ENCODE measurements around the gene TENT5A.
"Not testable (repeated sequence)": the region's sequence is repeated elsewhere in the genome, so short reads cannot be mapped to it uniquely, and the experiment has no call there.

The TENT5A gene

DNA sequence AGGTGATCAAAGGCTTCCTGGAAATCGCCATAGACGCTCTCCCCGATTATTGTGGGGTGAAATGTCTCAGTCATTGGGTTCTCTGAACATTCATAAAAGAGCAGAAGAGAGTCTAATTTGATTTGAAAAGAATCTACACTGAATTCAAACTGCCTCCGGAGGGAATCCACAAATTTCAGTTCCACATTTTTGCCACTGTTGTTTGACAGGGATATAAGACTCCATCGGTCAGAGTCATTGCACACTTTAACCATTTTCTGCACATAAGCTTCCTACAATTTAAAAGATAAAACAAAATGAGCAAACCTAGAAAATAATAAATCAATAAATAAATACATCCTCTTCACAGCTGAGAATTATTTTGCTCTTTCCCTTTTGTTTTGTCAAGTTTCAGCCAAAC, 2.3 kb downstream of the TENT5A start:
- DNase-seq (ENCODE audit: low read depth) = no peak

DNA sequence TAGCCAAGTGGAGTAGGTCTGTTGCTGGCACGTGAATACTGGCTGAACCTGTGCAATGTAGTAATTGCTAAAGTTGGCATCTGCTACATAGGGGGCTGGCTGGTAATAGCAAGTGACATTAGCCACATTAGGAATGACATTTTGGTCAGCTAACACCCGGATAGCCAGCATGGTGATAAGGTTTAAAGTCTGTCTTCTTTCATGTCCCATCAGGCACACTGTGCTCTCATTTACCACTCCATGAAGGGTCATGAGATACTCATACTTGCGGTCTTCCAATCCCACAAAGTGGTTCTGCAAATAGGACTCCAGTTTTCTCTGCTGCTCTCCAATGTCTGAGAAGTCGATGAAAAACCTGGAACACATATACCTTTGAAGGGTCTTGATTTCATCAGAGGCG, 2.8 kb downstream of the TENT5A start:
- no peak for DNase-seq (ENCODE audit: low read depth)

DNA sequence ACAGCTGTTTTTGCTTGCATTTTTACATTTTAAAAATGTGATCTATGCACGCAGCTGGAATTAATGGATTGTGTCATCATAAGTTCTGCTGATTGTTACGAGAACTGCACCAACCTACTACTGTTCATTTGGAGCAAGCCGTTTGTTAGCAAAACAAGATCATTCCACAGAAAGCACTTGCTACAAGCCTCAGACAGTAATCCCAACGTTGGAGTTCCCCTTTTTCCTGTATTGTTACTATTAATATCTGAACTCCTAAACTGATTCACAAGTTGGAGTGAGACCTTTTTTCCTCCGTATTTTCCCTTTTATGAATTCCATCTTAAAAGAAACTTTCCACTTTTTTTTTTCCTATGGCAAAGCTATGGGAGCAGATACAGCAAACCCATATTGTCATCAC, 3.5 kb downstream of the TENT5A start:
- no peak for DNase-seq (ENCODE audit: low read depth)

DNA sequence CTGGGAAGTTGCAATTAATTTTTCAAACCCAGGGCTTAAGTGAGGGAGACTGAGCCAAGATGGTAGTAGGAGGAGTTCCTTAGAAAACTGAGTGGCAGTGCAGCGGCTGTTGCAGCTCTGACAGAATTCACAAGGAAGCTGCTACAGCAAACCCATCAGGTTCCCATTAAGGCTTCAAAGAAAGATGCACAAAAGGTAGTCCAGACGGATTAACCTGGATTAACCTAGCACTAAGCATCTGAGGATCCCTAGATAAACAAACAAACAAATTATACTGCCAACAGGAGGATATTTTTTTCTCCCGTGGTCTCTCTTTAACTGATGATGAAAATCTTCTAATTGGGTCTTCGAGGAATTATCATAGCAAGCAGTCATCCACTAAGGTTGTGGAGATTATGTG, 5.2 kb downstream of the TENT5A start:
- DNase-seq (ENCODE audit: low read depth) = no peak

DNA sequence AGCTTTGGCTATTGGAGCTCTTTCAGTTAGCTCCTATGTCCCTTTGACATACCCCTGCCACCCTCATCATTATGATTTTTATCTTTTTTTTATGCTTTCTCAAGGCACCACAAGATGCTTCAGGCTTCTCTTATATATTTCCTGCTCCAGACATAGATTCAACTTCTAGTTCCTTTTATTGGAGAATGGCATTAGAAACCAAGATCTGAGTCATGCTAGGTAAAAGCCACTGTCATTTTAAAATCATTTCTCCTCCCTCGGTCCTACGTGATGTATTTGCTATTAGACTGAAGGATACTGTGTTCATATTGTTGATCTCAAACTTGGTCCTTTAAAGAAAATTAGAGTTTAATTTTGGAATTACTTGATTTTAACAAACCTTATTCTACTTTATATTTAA, 8.3 kb downstream of the TENT5A start:
- DNase-seq (ENCODE audit: low read depth) = no peak

DNA sequence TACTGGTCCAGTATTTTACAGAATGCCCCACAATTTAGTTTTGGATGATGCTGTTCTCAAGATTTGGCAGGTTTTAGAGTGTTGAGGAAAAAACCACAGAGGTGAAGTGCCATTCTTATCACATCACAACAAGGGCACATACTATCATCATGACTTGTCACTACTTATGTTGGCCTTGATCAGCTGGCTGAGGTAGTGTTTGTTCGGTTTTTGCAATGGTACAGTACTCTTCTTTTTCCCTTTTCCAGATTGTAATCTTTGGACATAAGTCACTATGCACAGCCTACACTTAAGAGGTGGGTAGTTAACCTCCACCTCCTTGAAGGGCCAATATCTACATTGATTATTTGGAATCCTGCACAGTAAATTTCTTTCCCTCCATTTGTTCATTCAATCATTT, 8.8 kb downstream of the TENT5A start:
- no peak for DNase-seq (ENCODE audit: low read depth)

DNA sequence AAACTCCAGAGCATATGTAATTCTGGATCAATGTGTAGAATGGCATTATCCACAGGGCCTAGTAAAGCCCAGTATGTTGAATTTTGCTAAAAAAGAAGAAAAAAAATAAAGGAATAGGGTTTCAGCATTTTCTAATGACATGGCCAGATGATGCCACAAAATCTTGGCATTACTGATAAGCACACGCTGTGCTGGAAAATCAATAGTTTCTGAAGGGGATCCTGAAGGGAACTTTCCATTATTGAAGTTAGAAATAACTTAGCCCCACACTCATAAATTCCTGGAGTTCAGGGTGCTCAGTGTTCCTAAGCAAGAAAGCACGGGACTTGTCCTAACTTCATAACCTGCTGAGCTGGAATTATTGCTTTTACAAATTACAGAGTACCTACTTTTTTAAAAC, 10.8 kb downstream of the TENT5A start:
- no peak for DNase-seq (ENCODE audit: low read depth)

DNA sequence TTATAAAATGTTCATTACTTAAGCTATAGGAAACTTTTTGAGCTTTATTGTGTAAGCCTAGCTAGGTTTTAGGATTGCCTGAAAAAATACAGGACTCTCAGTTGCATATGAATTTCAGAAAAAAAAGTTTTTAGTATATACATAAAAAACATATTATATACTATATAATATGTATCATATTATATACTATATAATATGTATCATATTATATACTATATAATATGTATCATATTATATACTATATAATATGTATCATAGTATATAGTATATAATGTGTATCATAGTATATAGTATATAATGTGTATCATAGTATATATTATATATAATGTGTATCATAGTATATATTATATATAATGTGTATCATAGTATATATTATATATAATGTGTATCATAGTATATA, 11.9 kb downstream of the TENT5A start:
- DNase-seq (ENCODE audit: low read depth) = not testable (repeated sequence)

DNA sequence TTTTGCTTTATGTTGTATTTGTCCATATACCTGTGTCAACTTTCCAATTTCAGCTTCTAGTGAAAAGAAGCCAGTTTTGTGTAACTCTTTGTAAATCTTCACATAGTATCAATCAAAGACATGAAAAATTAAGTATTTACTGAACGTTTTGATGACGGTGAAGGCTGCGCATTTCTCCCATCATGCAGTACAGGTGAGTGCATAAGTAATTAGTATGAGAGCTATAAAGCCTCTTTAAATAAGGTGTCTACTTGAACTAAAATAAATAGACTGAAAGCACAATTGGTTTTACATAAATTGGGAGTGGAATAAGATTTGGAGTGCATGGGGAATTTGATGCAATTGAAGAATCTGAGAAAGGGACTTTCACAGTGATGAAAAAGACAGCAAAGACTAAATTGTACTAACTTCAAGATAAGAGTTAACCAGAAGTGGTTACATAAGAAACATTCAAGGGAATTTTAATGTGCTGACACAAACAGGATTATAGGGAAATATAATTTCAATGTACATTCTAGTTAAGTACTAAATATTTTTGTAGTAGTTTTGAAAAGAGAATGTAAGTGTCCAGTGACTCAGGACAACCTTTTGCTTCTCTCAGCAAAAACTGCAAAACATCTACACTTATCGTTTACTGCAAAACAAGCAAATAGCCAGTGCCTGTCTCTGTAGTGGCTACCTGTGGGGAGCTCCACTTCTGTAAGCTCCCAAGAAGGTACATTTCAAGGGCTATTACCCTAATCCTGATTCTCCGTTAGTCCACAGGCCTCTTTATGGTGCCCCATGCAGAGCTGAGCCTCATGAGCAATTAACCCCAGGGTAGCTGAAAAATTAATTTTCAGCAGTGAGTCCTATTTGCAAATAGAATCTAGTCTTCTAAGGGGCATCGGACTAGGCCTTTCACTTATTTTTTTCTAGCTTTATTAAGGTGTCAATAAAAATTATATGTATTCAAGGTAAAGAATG, 13.0 kb downstream of the TENT5A start:
- no peak for DNase-seq (ENCODE audit: low read depth)

DNA sequence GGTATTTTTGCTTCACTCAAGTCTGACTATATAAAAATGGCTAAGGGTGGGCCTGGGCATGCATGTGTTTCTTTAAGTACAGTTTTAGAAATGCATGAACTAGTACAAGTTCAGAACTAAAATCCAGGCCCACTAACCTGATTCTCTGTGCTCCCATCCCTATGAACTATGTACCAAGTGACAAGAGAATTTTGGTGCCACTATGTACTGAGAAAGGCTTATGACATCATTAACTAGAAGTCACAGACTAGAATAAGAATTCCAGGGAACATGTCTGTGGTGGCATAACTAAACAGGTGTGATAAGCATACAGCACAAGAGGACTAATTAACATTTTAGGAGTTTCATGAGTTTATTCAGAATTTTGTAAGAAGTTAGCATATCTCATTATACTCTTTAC, 16.1 kb downstream of the TENT5A start:
- DNase-seq (ENCODE audit: low read depth) = no peak

DNA sequence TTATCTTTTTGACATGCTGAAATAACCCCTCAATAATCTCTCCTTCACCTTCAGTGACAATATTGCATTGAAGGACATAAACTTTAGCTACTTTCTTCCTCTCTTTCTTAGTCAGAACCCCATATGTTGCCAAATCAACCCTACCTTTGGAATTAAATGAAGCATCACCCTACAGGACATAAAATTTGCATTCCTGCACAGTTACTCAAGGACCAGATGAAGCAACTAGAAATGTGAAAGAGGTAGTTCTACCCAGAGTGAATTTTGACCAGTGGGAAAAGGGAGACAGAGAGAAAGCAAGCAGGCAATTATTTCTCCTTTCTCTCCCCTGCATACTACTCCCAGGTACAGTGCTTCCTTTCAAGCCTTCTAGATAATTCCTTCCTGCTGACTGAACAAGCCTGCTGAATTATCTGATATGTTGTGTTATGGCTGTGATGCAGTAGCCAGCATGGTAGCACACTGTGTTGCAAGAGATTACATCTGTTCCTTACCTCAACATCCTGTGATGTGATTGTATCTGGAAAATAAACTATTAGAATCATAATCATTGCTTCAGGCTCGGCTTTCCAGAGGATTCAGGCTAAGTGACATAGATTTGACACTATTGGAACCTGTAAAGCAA, 16.6 kb downstream of the TENT5A start:
- no peak for DNase-seq (ENCODE audit: low read depth)

DNA sequence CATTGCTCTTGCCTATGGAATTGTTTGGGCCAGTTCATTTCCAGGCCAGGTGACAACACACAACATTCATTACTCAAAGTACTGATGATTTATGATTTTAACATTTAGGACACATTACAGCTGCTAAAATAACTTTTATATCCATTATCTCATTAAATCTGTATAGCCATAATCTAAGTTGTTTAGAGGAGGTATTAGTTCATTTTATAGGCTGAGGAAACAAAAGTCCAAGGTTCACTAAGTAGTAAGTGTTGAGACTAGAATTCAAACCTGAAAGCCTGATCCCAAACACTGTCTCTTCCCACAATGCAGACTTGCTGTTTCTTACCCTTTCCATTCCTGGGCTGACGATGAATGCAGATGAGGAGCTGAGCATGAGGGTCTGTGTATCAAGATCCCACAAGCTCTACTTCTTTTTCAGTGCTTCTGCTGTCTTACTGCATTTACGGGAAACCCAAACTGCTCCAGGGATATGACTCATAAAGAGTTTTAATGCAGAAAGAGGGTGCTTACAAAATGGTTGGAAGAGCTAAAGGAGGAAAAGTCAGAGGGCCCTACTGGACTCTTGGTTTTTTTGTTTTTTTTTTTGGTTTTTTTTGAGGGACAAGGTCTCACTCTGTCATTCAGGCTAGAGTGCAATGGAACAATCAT, 17.9 kb downstream of the TENT5A start:
- no peak for DNase-seq (ENCODE audit: low read depth)

DNA sequence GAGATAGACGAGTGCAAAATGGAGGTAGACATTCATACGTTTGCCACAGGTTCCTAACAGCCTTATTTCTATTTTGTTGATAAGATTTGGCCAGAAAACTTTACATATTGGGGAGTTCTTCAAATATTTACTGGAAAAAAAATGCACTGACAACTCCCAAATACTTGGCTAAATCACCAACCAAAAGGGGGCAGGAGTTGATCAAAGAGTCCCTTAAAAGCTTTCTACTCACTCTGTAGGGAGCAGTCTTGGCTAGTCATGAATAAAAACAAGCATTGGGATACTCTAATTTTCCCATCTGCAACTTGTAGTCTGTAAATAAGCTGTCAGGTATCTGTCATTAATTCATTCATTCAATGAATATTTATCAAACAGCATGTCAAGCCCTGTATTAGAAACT, 18.4 kb downstream of the TENT5A start:
- DNase-seq (ENCODE audit: low read depth) = no peak

DNA sequence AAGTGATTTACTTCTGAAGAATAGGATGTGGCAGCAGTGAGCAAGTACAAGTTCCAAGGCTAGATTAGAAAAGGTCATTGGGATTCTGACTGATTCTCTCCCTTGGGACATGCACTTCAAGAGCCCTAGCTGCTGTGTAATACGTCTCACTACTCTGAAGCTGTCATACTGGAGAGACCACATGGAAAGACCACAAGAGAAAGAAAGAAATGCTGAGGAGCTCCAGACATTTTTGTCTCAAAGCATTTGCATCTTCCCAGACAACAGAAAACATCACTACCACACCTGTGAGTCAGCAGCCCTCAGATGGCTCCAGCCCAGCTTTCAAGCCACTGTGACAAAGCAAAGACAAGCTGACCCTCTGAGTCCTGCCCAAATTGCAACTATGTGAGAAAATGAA, 20.7 kb downstream of the TENT5A start:
- DNase-seq (ENCODE audit: low read depth) = no peak

DNA sequence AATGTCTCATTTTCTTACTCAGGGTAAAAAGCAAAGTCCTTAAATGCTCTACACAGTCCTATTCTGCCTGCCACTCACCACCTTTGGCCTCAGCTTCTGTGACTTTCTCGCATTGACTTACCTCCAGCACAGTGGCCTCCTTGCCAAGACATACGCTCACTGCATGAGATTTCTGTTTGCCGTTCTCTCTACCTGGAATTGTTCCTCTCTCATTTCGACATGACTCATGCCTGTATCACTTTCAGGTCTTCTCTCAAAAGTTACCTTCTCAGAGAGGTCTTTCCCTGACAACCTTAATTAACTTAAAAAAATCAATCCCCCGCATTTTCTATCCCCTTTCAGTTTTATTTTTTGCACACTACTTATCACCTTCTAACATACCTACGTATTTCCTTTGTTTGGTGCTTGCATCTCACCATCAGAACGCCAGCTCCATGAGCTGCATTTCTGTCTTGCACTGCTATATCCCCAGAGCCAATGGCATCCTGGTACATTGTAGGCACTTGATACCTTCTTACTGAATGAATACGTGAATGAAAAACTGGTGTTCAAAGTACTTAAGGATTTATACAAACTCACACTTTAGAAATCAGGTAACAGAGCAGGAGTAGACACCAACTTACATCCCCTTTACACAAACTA, 24.5 kb downstream of the TENT5A start:
- DNase-seq (ENCODE audit: low read depth) = no peak

DNA sequence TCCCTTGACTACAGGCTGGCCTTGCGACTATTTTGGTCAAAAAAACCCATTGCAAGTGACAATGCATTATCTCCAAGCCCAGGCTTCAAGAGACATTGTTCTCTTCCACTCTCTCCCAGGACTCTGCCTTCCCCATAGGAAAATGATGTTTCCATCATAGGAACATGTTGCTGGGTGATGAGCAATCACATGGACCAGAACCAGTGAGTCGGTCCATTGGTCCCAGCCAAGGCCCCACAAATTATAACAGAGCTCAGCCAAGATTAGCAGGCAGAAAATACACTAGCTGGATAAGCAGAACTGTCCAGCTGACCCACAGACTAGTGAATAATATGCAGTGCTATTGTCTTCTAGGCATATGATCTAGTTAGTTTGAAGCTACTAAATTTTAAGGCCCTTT, 27.4 kb downstream of the TENT5A start:
- DNase-seq (ENCODE audit: low read depth) = no peak

DNA sequence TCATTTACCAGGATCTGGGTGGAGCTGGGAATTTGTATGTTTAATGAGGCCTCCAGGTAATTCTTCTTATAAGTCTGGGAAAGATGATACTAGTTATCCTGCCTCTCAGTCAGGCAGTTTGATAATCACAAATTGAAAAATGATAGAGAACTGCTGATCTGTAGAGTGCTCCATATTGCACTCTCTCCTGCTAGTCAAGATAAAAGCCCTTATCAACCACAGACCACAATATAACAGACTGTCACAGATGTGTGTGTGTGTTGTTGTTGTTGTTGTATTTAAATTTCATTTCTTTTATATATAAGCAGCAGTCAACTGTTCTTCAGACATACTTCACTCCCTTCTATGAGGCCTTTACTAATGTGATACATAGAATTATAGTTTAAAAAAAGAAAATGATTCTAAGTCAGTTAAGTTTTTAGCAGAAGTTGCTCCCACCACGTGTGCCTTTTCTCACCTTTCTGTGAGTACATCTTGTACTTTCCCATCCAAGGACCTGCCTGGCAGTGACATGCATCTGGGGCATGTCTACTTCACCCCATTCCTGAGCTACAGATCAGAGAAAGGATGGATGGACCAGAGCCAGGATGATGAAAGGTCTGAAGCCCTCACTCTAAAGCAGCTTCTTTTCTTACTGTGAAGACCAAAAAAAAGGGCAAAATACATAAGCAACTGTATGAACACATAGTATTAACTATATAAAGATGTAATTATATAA, 29.8 kb downstream of the TENT5A start:
- DNase-seq (ENCODE audit: low read depth) = no peak

DNA sequence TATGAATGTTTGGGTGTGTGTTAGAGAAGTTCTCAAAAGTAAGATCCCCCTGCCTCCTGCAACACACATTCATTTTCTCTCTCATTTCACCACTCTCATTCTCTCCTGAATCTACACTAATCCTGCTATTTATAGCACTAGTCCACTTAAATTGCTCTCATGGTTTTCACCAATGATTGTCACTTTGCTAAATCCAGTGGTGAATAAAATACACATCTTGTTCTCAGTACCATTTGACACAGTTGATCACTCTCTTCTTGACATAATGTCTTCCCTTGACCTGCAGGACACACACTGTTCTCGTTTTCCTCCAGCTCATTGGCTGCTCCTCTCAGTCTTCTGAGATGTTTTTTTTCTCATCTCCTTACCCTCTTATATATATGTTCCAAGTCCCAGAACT, 32.1 kb downstream of the TENT5A start:
- no peak for DNase-seq (ENCODE audit: low read depth)

DNA sequence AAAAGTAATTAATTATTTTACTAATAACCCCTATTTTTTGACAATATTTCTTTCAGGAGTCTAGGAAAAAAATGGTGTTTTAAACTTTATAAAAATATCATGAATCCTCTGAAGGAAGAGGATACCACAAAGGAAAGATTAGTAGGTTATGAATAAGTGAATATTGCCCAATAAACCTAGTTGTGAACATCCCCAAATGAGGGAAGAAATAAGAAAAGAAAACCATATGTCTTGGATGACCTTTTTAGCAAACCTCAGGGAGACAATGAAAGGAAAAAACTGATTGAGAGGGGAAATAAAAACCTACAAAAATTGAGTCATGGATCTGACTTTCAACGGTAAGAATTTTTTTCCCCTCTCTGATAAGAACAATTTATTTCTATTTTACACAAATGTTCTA, 34.4 kb downstream of the TENT5A start:
- no peak for DNase-seq (ENCODE audit: low read depth)

DNA sequence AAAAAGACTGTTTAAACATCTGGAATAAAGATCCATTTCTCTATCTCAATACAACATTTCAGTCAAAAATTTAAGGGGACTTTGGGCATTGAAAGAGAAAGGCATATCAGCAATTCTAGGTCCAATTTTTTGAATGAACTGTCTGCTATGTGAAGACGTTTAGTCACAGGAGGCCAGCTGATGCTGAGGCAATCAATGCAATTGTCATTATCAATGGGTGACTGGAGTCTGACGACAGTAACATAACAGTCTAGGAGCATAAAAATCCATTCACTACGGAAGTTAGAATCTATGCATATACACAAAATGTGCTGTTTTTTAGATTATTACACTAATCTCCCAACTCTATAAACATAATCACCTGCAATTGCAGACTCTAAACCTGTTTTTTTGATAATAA, 37.8 kb downstream of the TENT5A start:
- no peak for DNase-seq (ENCODE audit: low read depth)

DNA sequence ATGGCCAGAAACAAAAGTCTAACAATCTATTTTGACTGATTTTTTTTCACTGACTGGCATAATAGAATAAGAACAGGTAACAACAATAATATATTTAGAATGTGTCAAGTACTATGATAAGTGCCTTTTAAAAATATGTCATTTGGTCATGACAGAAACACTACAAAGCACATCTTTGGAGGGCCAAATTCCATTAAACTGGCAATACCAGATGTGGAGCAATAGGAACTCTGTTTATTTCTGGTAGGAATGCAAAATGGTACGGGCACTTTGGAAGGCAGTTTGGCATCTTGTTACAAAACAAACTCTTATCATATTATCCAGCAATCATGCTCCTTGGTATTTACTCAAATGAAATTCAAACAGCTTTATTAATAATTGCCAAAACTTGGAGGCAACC, 39.3 kb downstream of the TENT5A start:
- DNase-seq (ENCODE audit: low read depth) = no peak

DNA sequence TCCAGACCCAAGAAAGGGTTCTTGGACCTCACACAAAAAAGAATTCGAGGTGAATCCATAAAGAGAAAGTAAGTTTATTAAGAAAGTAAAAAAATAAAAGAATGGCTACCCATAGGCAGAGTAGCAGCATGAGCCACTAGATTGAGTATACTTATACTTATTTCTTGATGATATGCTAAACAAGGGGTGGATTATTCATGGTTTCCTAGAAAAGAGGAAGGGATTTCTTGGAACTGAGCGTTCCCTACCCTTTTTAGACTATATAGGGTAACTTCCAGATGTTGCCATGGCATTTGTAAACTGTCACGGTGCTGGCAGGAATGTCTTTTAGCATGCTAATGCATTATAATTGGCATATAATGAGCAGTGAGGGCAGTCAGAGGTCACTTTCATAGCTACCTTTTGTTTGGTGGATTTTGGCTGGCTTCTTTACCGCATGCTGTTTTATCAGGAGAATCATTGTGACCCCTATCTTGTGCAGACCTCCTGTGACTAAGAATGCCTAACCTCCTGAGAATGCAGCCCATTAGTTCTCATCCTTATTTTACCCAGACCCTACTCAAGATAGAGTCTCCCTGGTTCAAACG, 44.3 kb downstream of the TENT5A start:
- DNase-seq (ENCODE audit: low read depth) = no peak

All from stimulated activated CD8-positive, alpha-beta memory T cell treated with anti-CD3 and anti-CD28 coated beads, Interleukin-12 subunit alpha, Interleukin-12 subunit beta, amount 100 ng/mL, for 4 hours (primary cell).